LNCAP (cell line): ENCODE data around the gene WBP2NL.

Experiments used
- TF ChIP-seq, protein P1 (sequence below): fragments of 450-650 bp; IDR thresholded peaks from 2 replicates; pipeline ENCODE4 v1.5.1; 2017; ENCODE audit warnings: mild to moderate bottlenecking

The WBP2NL gene

GRCh38 chr22:41982865-41983264 lies 15.7 kb upstream of the WBP2NL start:
- TF ChIP-seq, protein P1, sequence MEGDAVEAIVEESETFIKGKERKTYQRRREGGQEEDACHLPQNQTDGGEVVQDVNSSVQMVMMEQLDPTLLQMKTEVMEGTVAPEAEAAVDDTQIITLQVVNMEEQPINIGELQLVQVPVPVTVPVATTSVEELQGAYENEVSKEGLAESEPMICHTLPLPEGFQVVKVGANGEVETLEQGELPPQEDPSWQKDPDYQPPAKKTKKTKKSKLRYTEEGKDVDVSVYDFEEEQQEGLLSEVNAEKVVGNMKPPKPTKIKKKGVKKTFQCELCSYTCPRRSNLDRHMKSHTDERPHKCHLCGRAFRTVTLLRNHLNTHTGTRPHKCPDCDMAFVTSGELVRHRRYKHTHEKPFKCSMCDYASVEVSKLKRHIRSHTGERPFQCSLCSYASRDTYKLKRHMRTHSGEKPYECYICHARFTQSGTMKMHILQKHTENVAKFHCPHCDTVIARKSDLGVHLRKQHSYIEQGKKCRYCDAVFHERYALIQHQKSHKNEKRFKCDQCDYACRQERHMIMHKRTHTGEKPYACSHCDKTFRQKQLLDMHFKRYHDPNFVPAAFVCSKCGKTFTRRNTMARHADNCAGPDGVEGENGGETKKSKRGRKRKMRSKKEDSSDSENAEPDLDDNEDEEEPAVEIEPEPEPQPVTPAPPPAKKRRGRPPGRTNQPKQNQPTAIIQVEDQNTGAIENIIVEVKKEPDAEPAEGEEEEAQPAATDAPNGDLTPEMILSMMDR, result no peak

GRCh38 chr22:41983513-41984405 lies 14.8 kb upstream of the WBP2NL start:
- TF ChIP-seq, protein P1, result no peak

DNA sequence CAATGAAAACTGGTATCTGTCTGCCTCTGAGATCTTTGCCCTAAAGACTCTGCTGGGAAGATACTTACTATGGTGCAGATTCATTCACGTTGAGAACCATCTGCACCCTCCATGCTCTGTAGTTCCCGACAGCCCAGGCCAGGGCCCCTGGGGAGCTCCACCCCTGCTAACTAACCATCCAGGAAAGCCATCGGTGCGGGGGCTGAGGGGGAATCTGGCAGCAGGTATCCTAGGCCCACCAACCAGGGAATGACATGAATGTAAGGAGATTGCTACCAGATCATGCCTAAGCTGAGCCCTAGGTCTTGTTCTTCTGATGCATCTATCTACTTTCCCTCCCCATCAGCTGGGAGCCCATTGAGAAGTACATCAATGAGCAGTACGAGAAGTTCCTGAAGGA lies 11.3 kb upstream of the WBP2NL start:
- TF ChIP-seq, protein P1, result no peak

- TF ChIP-seq, protein P1, result no peak
Observed at GRCh38 chr22:41989246-41989645, 9.3 kb upstream of the WBP2NL start.

DNA sequence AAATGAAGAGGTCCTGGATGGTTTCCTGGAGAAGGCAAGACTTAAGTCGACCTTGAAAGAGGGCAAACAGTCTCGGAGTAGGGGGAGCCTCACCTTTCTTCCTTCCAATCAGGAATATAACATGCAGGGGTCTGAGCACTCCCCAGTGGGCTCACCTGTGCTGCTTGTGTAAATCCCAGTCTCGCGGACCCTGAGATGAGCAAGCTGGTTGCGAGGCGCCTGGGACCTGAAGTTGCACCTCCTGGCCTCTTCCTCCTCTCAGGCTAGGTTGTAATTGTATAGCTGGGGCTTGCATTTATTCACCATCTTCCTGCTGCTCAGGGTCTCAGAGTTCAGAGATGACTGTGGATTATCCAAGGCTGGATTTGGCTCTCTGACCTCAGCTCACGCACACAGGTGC lies 7.5 kb upstream of the WBP2NL start:
- TF ChIP-seq, protein P1, result no peak

DNA sequence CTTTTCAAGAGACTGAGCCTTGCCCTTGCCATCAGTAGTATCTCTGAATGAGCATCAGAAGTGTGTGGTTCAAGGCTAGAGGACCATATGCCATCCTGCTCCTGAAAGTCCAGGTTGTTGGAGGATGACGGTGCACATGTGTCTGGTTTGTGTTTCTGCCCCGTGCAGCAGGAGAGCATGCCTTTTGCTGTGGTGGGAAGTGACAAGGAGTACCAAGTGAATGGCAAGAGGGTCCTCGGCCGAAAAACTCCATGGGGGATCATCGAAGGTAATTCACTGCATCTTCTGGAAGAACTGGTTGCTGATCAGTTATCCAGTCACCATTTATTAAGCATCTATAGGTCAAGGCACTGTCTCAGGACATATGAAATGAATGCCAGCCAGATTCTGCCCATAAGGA lies 6.1 kb upstream of the WBP2NL start:
- TF ChIP-seq, protein P1, result no peak

- TF ChIP-seq, protein P1, result no peak
Observed at GRCh38 chr22:41995211-41995610, 3.4 kb upstream of the WBP2NL start.
